IMR-90 (cell line): Measurements from ENCODE around the gene RHEX. TPM values are rescaled to one million over a fixed set of nuclear protein-coding genes. Genes with fewer than 3 reads are reported as not detected.
"Not testable (repeated sequence)": the region's sequence is repeated elsewhere in the genome, so short reads cannot be mapped to it uniquely, and the experiment has no call there.

Experiments used
- ATAC-seq: fragments of 200-7000 bp; cut with Tn5 transposase; 2 replicates; pipeline ENCODE4 v1.9.1; 2020; ENCODE audit warnings: low read depth, mild to moderate bottlenecking, moderate library complexity
- BruUV-seq: library from RNA; stranded (reverse); fragments of 400-500 nt; replicated peaks from 2 replicates; lab custom pipeline; 2021; lab: Mats Ljungman, UMichigan
- CTCF ChIA-PET: fragments of 300-600 bp; formaldehyde crosslinking; extraction: SDS; loops from one replicate; lab custom pipeline; 2021; ENCODE audit warnings: antibody characterized with exemption; lab: Yijun Ruan, JAX
- POLR2A ChIA-PET: fragments of 300-600 bp; sonication (Branson Sonifier 250); formaldehyde crosslinking; loops from one replicate; lab custom pipeline; 2022; ENCODE audit warnings: antibody characterized with exemption; ENCODE audit not compliant: unreplicated experiment; lab: Charles Lee
- DNase-seq: peaks from one replicate; pipeline ENCODE4 v3.0.0; 2013
- H2AFZ ChIP-seq: replicated peaks from 2 replicates; pipeline ENCODE3; 2013; ENCODE audit warnings: low read length, mild to moderate bottlenecking; ENCODE audit not compliant: poor library complexity
- H2AK5ac ChIP-seq: 2 replicates; pipeline ENCODE4 v1.6.1; 2013; ENCODE audit warnings: low read depth, low read length, inconsistent platforms
- H2AK9ac ChIP-seq: replicated peaks from 2 replicates; pipeline ENCODE3; 2013; ENCODE audit warnings: mild to moderate bottlenecking, low read depth, low read length, moderate library complexity; ENCODE audit not compliant: poor library complexity
- H2BK120ac ChIP-seq: 2 replicates; pipeline ENCODE4 v1.6.1; 2013; ENCODE audit warnings: low read depth, low read length, inconsistent platforms
- H2BK15ac ChIP-seq: 3 replicates; pipeline ENCODE4 v1.6.1; 2013; ENCODE audit warnings: low read depth, low read length, inconsistent platforms
- H2BK20ac ChIP-seq: 2 replicates; pipeline ENCODE4 v1.6.1; 2013; ENCODE audit warnings: low read depth, mild to moderate bottlenecking, inconsistent platforms, low read length, moderate library complexity
- H2BK5ac ChIP-seq: 2 replicates; pipeline ENCODE4 v1.6.1; 2013; ENCODE audit warnings: mild to moderate bottlenecking, low read depth, low read length, inconsistent platforms; ENCODE audit not compliant: poor library complexity, severe bottlenecking
- H3K14ac ChIP-seq: replicated peaks from 2 replicates; pipeline ENCODE4 v1.6.1; 2013; ENCODE audit warnings: low read depth, low read length, inconsistent platforms
- H3K18ac ChIP-seq: 2 replicates; pipeline ENCODE4 v1.6.1; 2013; ENCODE audit warnings: low read depth, low read length, control low read depth
- H3K23ac ChIP-seq: 2 replicates; pipeline ENCODE4 v1.6.1; 2013; ENCODE audit warnings: low read depth, low read length, inconsistent platforms
- H3K27ac ChIP-seq: 2 replicates; pipeline ENCODE4 v1.5.1; 2013; ENCODE audit warnings: mild to moderate bottlenecking, control low read depth, low read length; ENCODE audit not compliant: insufficient read depth
- H3K27me3 ChIP-seq: 2 replicates; pipeline ENCODE4 v1.6.1; 2013; ENCODE audit warnings: low read length; ENCODE audit not compliant: control insufficient read depth, insufficient read depth
- H3K36me3 ChIP-seq: 2 replicates; pipeline ENCODE4 v1.6.1; 2013; ENCODE audit warnings: low read length, mixed read lengths; ENCODE audit not compliant: control insufficient read depth, insufficient read depth
- H3K4ac ChIP-seq: 2 replicates; pipeline ENCODE4 v1.6.1; 2013; ENCODE audit warnings: low read depth, low read length, inconsistent platforms
- H3K4me1 ChIP-seq: 2 replicates; pipeline ENCODE4 v1.6.1; 2013; ENCODE audit warnings: low read length, mixed read lengths; ENCODE audit not compliant: control insufficient read depth, insufficient read depth
- H3K4me2 ChIP-seq: 2 replicates; pipeline ENCODE4 v1.6.1; 2013; ENCODE audit warnings: low read depth, mild to moderate bottlenecking, control low read depth, low read length, moderate library complexity
- H3K4me3 ChIP-seq: 2 replicates; pipeline ENCODE4 v1.5.1; 2013; ENCODE audit warnings: low read depth, mild to moderate bottlenecking, control low read depth, low read length, moderate library complexity; ENCODE audit not compliant: insufficient read depth
- H3K56ac ChIP-seq: 2 replicates; pipeline ENCODE4 v1.6.1; 2013; ENCODE audit warnings: low read length, inconsistent platforms; ENCODE audit not compliant: insufficient read depth; ENCODE audit errors: extremely low read depth
- H3K79me1 ChIP-seq, 2 experiments: 2 replicates each; pipeline ENCODE4 v1.6.1; 2013; ENCODE audit warnings: low read length in 2 of 2, inconsistent platforms in 1 of 2, low read depth in 1 of 2
- H3K9ac ChIP-seq: 2 replicates; pipeline ENCODE4 v1.6.1; 2013; ENCODE audit warnings: low read depth, low read length, control low read depth
- H3K9me1 ChIP-seq: 2 replicates; pipeline ENCODE4 v1.6.1; 2013; ENCODE audit warnings: low read length, inconsistent platforms; ENCODE audit not compliant: insufficient read depth
- H3K9me3 ChIP-seq: 2 replicates; pipeline ENCODE4 v1.6.1; 2013; ENCODE audit warnings: low read length; ENCODE audit not compliant: control insufficient read depth, insufficient read depth
- H4K20me1 ChIP-seq: 2 replicates; pipeline ENCODE4 v1.6.1; 2013; ENCODE audit warnings: low read length, inconsistent platforms; ENCODE audit not compliant: insufficient read depth
- H4K5ac ChIP-seq: 2 replicates; pipeline ENCODE4 v1.6.1; 2013; ENCODE audit warnings: mild to moderate bottlenecking, low read depth, low read length, control low read depth
- H4K8ac ChIP-seq, 2 experiments: 2 replicates each; pipeline ENCODE4 v1.6.1; 2013; ENCODE audit warnings: low read depth in 2 of 2, low read length in 2 of 2, control low read depth in 1 of 2, inconsistent platforms in 1 of 2
- H4K91ac ChIP-seq: 2 replicates; pipeline ENCODE4 v1.6.1; 2013; ENCODE audit warnings: low read depth, low read length, inconsistent platforms; ENCODE audit not compliant: insufficient read depth
- WGBS, 2 experiments: methylation state at CpG; one replicate each; pipeline versions ENCODE4 v1.1.5 to v1.1.7; 2013; ENCODE audit warnings: missing lambda C conversion rate in 2 of 2; ENCODE audit not compliant: insufficient read length in 1 of 2; ENCODE audit errors: extremely low coverage in 2 of 2; 5-methylcytosine and 5-hydroxymethylcytosine counted together
- dilution Hi-C: fragments of 300-500 bp; cut with HindIII; formaldehyde crosslinking; loops from one replicate; pipeline ENCODE4 v1.14.3; 2018; ENCODE audit warnings: low sequenced_read_pairs; ENCODE audit not compliant: unreplicated experiment
- in situ Hi-C: fragments of 300-500 bp; cut with MboI; formaldehyde crosslinking; loops from 3 replicates; pipeline ENCODE4 v1.14.3; 2019; ENCODE audit warnings: low sequenced_read_pairs, inconsistent platforms, mixed read lengths
- intact Hi-C: fragments of 100-400 bp; cut with micrococcal nuclease; formaldehyde crosslinking; loops from 2 replicates; pipeline ENCODE4 v1.10.0; 2022
- polyA plus RNA-seq, 3 experiments: library from polyadenylated mRNA; depleted of rRNA; stranded (reverse); fragments of >200 nt; gene quantifications; 2 replicates each; pipeline ENCODE4 v1.2.3, GENCODE V29; 2012; ENCODE audit warnings: low replicate concordance in 1 of 3
- total RNA-seq: library from RNA; depleted of rRNA; stranded (reverse); fragments of >200 nt; gene quantifications from 2 replicates; pipeline ENCODE4 v1.2.3, GENCODE V29; 2012

RHEX gene
- total and polyA plus RNA-seq, 2 of the 4 experiments (the other 2 are of a cell fraction) = not detected

DNA sequence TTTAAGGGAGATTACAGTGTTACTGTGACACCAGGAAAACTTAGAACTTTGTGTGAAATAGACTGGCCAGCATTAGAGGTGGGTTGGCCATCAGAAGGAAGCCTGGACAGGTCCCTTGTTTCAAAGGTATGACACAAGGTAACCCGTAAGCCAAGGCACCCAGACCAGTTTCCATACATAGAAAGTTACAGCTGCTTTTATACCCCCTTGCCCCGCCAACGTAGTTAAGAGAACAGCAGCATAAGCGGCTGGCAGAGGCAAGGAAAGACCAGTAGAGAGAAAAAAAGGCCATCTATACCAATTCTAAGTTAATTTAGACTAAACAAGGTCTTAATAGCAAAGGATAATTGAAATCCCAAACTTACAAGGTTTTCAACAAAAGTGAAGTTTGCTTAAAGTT, 643 bp downstream of the RHEX start:
- H3K27me3 ChIP-seq = peaks cover 34% of the 10 kb centered on the region
- dilution Hi-C loops, H3K4me3 ChIP-seq, H3K56ac ChIP-seq, H2BK120ac ChIP-seq, H3K14ac ChIP-seq, H3K18ac ChIP-seq, H3K23ac ChIP-seq, H3K27ac ChIP-seq, H2BK5ac ChIP-seq, H3K9me1 ChIP-seq, POLR2A ChIA-PET, intact Hi-C loops, ATAC-seq, H2AFZ ChIP-seq, CTCF ChIA-PET, H3K4ac ChIP-seq, in situ Hi-C loops, H3K36me3 ChIP-seq, H4K20me1 ChIP-seq, H3K9ac ChIP-seq, H3K4me1 ChIP-seq, H4K91ac ChIP-seq, H3K79me1 ChIP-seq, H2BK15ac ChIP-seq, H2BK20ac ChIP-seq, H4K5ac ChIP-seq, DNase-seq, H3K9me3 ChIP-seq, H2AK9ac ChIP-seq, H3K4me2 ChIP-seq, BruUV-seq, H2AK5ac ChIP-seq, H4K8ac ChIP-seq: not testable (repeated sequence)
- no CpG with 5 or more reads among the region's 4 CpGs for WGBS, 2 experiments

DNA sequence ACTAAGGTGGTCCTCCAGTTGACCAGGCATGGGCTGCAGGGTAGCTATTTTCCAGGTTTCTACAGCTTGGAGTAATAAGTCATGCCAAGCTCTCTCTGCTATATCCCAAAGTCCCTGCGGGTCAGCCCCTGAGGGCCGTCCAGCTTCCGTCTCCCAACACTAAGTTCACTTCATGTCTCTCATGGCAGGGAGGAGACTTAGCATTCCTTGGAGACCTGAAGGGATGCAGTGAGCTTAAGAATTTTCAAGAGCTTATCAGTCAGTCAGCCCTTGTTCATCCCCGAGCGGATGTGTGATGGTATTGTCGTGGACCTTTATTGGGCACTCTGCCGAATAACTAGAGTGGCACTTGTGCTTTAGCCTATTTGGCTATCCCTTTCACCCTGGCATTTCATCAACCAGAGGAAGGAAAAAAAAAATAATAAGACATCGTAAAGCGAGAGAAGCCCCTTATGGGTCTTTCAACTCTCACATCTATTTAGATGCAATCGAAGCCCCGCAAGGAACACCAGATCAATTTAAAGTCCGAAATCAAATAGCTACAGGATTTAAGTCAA, 2.2 kb downstream of the RHEX start:
- POLR2A ChIA-PET = not testable (repeated sequence)

More for the DNA sequence above, 2.2 kb downstream of the RHEX start:
- dilution Hi-C loops, H3K4me3 ChIP-seq, H3K4me1 ChIP-seq, H4K20me1 ChIP-seq, H4K5ac ChIP-seq, H3K14ac ChIP-seq, ATAC-seq, in situ Hi-C loops, H3K36me3 ChIP-seq, H3K9me1 ChIP-seq, H3K56ac ChIP-seq, H2BK120ac ChIP-seq, DNase-seq, H2AK5ac ChIP-seq, H2BK5ac ChIP-seq, BruUV-seq, H3K23ac ChIP-seq, H3K79me1 ChIP-seq, H3K4me2 ChIP-seq, H3K27ac ChIP-seq, H4K91ac ChIP-seq, H2AK9ac ChIP-seq, H4K8ac ChIP-seq, H3K9ac ChIP-seq, intact Hi-C loops, H2BK20ac ChIP-seq, H3K18ac ChIP-seq, H2BK15ac ChIP-seq, H2AFZ ChIP-seq, H3K9me3 ChIP-seq, H3K4ac ChIP-seq: not testable (repeated sequence)
- peaks cover 37% of the 10 kb centered on the region for H3K27me3 ChIP-seq
- WGBS, 2 experiments = 89% methylated on average over 5 of the region's 12 CpGs; no CpG with 5 or more reads in 1 of the 2 experiments
- CTCF ChIA-PET = interaction anchor here (1.2 kb wide), 1 partner anchor 14 kb away, joined by 3 read pairs; no protein-coding TSS in a partner anchor
